HG03108 (cell line): Measurements from ENCODE around the gene SLPI.

Experiments used
- ATAC-seq: cut with Tn5 transposase; IDR thresholded peaks from one replicate; pipeline ENCODE4 v1.9.1; 2021; ENCODE audit warnings: moderate library complexity; ENCODE audit not compliant: unreplicated experiment

Gene SLPI

DNA sequence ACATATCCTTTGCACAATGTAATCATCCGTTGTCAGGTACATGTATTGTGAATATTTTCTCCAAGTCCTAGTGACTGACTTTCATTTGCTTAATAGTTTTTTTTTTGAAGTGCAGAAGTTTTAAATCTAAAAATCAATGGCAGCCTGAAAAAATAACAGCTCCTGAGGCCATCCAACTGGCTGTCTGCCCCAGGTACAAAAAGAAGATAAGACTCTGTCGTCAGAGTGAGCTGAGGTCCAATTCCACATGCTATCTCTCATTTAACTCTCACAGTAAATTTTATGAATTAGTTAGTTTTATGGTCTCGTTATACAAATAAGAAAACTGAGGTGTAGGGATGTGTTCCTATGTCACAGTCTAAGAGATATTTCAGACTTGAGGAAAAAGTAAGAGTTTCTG lies 21.0 kb upstream of the SLPI start:
- ATAC-seq: no peak

DNA sequence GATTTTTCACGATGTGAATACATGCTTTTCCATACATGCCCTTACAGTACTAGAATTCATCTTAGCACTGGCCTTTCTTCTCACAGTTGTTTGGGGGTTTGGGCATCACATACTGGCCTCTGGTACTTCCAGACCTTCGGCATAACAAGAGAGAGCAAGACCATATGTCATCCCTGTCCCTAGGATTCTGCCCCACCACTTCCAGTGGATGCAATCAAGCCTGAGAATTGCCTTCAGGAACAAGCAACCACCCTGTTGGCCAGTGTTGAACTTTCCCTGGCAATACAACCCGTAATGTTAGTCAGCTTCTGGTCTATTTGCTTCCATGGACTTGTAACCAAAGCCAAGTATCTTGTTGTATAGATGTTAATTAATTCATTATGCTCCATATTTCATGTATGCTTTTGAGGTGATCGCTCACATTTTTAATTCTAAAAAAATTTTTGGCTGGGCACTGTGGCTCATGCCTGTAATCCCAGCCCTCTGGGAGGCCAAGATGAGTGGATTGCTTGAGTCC lies 15.4 kb upstream of the SLPI start:
- no peak for ATAC-seq

GRCh38 chr20:45269056-45269455 lies 14.7 kb upstream of the SLPI start:
- ATAC-seq: no peak

DNA sequence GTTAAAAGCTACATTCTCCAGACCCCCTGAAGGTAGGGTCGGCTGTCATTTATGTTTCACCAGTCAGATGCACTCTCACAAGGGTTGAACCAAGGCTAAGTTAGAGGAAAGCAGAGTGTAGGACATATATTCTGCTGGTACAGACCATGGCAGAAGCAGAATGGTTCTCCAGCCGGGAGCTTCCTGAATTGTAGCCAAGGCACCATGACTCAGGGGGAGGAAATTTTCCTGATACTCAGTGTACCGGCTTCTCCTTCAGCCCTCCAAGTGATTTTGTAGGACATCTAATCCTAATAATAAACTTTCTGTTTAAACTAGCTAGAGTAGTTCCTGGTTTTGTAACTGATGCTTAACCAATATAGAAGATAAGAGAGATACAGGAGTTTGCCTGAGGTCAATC lies 14.2 kb upstream of the SLPI start:
- ATAC-seq: no peak

DNA sequence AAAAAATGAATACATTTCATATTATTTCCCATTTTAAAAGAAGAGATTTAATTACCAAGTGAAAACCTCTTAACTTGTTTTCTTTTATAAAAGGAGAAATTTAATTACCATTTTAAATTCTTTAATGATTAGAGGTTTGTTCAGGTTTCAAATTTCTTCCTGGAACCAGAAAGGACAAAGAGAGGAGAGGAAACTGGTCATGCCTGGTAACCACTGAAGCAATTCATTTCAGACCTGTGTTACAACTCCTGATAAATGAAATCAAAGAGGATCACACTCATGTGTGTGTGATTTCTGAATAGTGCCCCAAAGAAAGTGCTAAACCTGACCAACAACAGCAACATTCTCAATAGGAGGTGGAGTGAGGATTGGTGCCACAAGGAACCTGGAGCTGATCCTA lies 12.6 kb upstream of the SLPI start:
- ATAC-seq: no peak

DNA sequence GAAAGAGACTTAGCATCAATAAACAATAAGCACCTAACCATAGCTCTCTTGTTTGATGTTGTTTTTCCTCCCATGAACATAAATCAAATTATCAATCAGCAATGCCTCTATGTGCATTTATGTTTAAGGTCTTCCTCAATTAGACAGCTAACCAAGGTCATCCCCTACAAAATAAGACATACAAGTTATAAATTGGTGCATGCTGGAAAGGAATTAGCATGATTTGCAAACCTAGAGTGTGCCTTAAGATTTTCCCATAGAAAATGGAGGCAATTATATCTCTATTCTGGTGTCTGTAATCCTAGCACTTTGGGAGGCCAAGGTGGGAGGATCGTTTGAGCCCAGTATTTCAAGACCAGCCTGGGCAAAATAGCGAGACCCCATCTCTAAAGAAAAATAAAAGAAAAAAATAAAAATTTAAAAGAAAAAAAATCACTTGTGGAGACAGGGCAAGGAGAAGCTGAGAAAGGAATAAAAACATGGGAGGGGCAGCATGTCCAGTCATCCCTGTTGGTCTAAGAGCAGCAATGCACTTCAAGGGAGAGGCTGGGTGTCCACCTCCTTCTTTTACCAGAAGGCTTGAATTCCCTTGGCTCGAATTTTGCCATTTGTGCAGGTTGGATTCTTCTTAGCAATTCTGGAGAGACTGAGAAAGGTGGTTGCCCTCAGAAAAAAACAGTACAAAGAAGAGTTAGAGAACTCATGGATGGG lies 9.3 kb upstream of the SLPI start:
- ATAC-seq: no peak

DNA sequence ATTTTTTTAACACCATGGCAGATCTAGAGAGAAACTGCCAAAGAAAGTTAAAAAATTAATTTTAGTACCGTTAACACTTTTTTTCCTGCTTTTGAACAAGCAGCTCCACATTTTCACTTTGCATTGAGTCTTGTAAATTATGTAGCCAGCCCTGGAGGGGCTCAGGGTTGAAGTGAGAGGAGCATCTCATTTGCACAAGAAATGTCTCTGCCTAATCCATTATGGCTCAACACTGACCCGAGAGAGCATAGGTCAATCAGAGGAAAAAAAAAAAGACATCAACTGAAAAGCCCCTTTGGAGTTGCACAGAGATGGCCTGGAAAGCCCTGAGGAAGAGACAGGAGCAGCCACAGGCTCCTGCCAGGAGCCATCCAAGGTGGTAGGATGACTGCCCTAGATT lies 4.3 kb upstream of the SLPI start:
- no peak for ATAC-seq

DNA sequence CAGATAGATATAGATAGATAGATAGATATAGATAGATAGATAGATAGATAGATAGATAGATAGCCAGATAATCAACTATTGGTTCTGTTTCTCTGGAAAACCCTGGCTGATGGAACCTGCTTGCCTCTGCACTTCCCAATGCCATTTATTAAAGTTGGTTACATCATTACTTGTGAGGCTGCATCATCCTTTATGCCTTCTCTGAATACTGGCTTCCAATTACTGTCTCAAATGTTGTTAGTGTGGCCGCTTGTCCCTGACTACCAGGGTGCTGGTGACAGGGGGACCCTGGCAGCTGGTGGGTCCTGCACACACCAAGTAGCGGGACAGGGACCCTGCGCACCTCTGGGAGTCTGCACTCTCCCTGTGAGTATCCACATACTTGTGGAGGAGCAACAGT lies 3.9 kb upstream of the SLPI start:
- no peak for ATAC-seq

GRCh38 chr20:45257711-45258110 lies 3.3 kb upstream of the SLPI start:
- no peak for ATAC-seq

GRCh38 chr20:45257161-45257560 lies 2.8 kb upstream of the SLPI start:
- no peak for ATAC-seq

DNA sequence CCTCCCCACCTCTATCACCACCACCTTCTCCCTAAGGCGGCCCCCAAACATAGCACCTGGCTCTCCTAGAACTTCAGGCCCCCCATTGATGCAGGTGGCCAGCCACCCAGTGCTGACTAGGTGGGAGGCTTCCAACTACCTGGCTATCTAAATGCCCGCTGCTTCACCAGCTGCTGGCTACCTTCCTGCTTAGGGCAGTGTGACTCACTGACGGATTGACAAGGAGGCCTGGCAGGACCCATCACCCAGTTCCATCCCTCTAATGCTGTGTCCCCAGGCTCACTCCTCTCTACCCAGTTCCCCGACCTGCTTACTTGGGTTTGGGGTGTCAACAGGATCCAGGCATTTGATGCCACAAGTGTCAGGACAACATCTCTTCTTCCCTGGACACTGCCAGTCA lies 1.1 kb downstream of the SLPI start:
- ATAC-seq: no peak

DNA sequence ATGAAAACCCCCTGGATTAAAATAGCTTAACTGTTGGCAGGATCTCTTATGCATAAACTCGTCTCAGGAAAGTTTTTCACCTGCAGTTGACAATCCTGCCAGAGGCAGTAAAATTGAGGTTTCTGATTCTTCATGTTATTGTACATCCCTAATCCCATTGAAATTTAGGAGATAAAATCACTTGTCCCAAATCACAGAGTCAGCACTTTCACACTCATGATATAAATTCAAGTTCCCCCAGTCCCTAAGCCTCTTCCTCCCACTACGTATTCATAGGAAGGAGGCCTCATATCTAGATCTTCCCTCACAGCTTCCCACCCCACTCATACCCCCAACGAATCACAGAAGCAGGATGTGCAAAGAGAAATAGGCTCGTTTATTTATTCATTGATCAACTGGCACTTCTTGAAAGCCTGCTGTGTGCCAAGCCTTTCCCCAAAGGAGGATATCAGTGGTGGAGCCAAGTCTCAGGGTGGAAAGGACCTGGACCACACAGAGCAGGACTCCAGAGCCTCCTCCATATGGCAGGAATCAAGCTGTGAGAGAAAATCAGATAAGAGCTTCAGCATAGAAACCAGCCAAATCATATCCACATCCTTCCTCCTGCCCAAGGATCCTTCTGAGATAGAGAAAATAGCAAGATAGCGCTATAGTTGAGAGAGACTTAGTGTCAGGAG lies 2.3 kb downstream of the SLPI start:
- no peak for ATAC-seq

DNA sequence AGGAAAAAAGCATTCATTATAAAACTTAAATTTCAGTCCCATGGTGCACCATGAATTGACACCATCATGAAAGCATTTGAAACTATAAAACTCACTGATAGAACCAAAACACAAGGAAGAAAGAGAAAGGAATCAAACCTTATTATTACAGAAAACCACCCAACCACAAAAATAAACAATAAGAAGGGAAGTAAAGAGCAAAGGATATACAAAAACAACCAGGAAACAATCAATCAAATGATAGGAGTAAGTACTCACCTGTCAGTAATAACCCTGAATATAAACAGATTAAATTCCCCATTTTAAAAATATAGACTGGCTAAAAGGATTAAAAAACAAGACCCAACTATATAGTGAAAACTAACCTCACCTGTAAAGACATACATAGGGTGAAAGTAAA lies 5.8 kb downstream of the SLPI start:
- no peak for ATAC-seq

GRCh38 chr20:45247865-45248264 lies 6.5 kb downstream of the SLPI start:
- ATAC-seq: no peak

GRCh38 chr20:45246109-45246508 lies 8.3 kb downstream of the SLPI start:
- no peak for ATAC-seq

GRCh38 chr20:45238139-45238538 lies 16.2 kb downstream of the SLPI start:
- no peak for ATAC-seq

DNA sequence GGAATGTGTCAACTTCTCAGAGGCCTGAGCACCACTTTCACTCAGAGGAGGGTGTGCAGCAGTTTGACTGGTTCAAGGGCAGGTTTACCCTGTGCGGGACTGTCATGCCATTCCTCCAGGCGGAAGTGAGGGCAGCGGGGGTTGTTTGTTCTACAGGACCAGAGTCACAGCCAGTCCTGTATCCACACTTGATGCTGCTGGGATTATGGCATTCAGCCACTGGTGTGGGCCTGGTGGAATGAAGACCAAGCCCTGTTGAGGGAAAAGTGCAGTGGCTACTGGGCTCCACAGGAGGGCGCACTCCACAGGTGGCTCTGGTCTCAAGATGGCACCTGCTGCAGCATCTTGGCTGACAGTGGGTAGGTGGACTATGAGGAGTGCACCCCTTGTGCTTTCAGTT lies 18.4 kb downstream of the SLPI start:
- ATAC-seq: no peak

DNA sequence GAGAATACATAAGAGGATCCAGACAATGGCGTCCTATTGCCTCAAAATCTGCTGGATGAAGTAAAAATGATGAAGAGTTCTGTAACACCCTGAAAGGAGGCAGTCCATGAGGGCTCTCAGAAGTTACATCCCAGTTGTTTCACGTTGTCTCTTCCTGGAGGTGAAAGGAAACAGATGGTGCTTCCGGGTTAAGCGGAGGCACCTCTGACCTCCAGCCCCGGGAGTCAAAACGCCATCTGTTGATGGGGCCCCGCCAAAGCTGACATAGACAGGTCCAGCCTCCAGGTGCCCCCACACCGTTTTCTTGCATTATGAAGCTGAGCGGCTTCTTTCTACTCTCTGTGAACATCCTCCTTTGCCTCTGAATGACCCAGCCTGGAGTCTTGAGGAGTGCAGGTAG lies 23.7 kb downstream of the SLPI start:
- no peak for ATAC-seq

GRCh38 chr20:45229264-45230056 lies 24.9 kb downstream of the SLPI start:
- no peak for ATAC-seq

DNA sequence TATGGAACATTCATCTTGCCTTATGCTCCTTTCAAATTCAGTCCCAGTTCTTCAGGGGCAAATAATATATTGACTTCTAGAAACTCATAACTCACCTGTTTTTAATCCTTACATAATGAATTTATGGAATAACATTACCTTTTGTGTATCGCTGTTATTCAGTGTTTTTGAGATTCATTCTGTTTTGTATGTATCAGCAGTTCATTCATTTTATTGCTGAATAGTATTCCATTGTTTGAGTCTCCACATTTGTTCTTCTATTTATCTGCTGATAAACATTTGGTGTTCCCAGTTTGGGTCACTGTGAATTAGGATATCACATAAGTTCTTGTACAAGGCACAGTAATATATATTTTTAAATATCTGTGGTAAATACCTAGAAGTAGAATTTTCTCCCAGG lies 28.1 kb downstream of the SLPI start:
- no peak for ATAC-seq

- no peak for ATAC-seq
Measured at GRCh38 chr20:45223136-45223535, 31.2 kb downstream of the SLPI start.

DNA sequence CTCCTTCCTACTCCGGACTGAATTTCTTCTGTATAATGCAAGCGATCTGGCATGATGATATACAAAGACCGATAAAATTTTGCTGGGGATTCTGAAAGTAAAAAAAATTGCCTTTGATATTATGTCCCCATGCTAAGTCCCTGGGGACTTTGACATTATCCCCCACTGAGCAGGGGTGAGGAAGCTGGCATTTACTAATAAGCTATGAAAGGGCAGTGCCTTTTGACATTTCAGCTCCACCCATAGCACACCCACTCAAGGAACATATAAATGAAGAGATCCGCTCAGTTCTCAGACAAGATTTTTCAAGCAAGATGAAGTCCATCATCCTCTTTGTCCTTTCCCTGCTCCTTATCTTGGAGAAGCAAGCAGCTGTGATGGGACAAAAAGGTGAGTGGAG lies 33.3 kb downstream of the SLPI start, which contains the start of gene SEMG2:
Gene SEMG2, plus strand, starts transcription at position 298 of the 400 bp plus-strand sequence. Its CDS starts 17 bp downstream, at position 315.
- no peak for ATAC-seq
